ENCODE results near the gene EMSY.
A peak's percentile ranks its signal among the peaks of the same experiment; 100 is the strongest.

Gene EMSY

GRCh38 chr11:76553554-76554476, 109.0 kb downstream of the EMSY start:
- DNase-seq (ENCODE audit: low read depth), result peak; percentile 2
- TF ChIP-seq, protein P1, sequence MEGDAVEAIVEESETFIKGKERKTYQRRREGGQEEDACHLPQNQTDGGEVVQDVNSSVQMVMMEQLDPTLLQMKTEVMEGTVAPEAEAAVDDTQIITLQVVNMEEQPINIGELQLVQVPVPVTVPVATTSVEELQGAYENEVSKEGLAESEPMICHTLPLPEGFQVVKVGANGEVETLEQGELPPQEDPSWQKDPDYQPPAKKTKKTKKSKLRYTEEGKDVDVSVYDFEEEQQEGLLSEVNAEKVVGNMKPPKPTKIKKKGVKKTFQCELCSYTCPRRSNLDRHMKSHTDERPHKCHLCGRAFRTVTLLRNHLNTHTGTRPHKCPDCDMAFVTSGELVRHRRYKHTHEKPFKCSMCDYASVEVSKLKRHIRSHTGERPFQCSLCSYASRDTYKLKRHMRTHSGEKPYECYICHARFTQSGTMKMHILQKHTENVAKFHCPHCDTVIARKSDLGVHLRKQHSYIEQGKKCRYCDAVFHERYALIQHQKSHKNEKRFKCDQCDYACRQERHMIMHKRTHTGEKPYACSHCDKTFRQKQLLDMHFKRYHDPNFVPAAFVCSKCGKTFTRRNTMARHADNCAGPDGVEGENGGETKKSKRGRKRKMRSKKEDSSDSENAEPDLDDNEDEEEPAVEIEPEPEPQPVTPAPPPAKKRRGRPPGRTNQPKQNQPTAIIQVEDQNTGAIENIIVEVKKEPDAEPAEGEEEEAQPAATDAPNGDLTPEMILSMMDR (IDR thresholded peaks at IDR 0.05; ENCODE audit: insufficient read depth, low read depth, low read length, missing control alignments), result no peak
- H3K4me3 ChIP-seq (ENCODE audit: low read depth, low read length), result no peak overlapping the region

DNA sequence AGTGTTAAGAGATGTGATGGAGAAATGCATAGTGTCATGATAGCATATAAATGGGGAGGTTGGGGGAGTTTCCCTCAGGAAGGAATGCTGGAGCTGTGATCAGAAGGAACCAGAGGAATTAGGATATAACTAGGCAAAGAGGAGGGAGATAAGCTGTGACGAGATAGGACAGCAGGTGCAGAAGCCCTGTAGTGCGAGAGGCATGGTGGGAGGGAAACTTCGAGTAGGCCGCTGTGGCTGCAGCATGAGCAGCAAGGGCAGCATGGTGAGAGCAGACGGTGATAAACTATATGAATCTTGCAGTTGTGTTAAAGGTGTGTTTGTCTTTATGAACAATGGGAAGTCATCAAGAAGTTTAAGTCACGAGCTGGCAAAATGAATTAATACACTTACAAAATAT, 109.9 kb downstream of the EMSY start:
- H3K4me3 ChIP-seq (ENCODE audit: low read depth, low read length), result no peak overlapping the region
- DNase-seq (ENCODE audit: low read depth), result no peak
- TF ChIP-seq, protein P1 (IDR thresholded peaks at IDR 0.05; ENCODE audit: insufficient read depth, low read depth, low read length, missing control alignments), result no peak

DNA sequence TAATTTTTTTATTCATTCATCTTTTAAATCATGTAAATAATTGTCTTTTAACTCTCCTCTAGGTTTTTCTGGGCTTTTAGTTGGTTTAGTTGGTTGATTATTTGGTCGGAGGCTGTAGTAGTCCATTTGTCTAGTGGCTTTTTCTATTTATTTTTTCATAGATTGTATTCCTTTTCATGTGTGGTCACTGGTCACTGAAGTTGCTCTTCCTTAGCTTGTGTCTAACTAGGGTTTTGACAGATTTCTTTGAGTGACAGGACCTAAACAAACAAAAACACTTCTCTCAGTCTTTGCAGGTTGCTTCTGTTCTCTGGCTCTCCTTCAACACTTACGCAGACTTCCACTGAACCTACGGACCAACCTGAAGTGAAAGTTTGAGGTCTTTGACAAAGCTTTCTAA, 112.6 kb downstream of the EMSY start:
- TF ChIP-seq, protein P1 (IDR thresholded peaks at IDR 0.05; ENCODE audit: insufficient read depth, low read depth, low read length, missing control alignments), result no peak
- H3K4me3 ChIP-seq (ENCODE audit: low read depth, low read length), result no peak overlapping the region
- no peak for DNase-seq (ENCODE audit: low read depth)

DNA sequence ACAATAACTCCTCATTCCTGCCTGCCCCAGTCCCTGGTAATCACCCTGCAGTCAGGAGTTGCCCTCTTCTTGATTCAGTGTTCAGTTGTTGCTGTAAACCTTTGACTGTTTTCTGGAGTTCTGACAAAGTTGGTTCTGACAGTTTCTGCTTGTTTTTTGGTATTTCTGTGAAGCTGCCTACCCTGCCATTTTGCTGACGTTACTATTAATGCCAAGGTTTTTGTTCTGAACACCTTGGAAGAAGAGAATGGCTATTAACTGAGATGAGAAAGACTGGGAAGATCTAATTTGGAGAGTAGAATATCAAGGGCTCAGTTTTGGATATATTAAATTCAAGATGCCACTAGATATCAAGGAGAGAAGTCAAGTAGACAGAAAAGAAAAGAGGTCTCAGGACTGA, 113.7 kb downstream of the EMSY start:
- TF ChIP-seq, protein P1 (IDR thresholded peaks at IDR 0.05; ENCODE audit: insufficient read depth, low read depth, low read length, missing control alignments), result no peak
- no peak for DNase-seq (ENCODE audit: low read depth)
- no peak overlapping the region for H3K4me3 ChIP-seq (ENCODE audit: low read depth, low read length)

DNA sequence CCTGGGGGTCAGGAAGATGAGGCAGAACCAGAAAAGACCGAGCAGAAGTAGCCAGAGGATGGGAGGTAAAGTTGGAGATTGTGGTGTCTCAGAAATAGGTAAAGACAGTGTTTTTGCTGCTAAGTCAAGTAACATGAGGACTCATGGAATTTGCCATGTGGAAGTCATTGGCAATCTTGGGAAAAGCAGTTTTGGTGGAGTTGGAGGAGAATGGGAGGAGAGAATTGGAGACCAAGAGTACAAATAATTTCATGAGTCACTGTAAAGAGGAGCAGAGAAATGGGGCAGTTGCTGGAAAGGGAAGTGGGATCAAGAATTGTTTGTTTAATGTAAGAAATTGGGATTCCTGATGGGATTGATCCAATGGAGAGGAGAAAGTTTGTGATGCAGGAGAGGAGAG, 114.1 kb downstream of the EMSY start:
- TF ChIP-seq, protein P1 (IDR thresholded peaks at IDR 0.05; ENCODE audit: insufficient read depth, low read depth, low read length, missing control alignments), result no peak
- H3K4me3 ChIP-seq (ENCODE audit: low read depth, low read length), result no peak overlapping the region
- no peak for DNase-seq (ENCODE audit: low read depth)

GRCh38 chr11:76559346-76559745, 114.5 kb downstream of the EMSY start:
- TF ChIP-seq, protein P1 (IDR thresholded peaks at IDR 0.05; ENCODE audit: insufficient read depth, low read depth, low read length, missing control alignments), result no peak
- H3K4me3 ChIP-seq (ENCODE audit: low read depth, low read length), result no peak overlapping the region
- DNase-seq (ENCODE audit: low read depth), result no peak

Measured in GM12865 (cell line).